H9 (cell line): ENCODE data around the gene DAPP1. TPM values are rescaled to one million over a fixed set of nuclear protein-coding genes. Genes with fewer than 3 reads are reported as not detected.

Experiments
- DNase-seq: peaks from one replicate; pipeline ENCODE4 v3.0.0-alpha.2; 2017
- H2AFZ ChIP-seq: one replicate; pipeline ENCODE4 v1.6.1; 2013; ENCODE audit warnings: mild to moderate bottlenecking, low read length, control low read depth, moderate library complexity
- H2AK5ac ChIP-seq: 2 replicates; pipeline ENCODE4 v1.6.1; 2013; ENCODE audit warnings: low read length, control low read depth, mixed read lengths; ENCODE audit not compliant: insufficient read length
- H2BK120ac ChIP-seq: one replicate; pipeline ENCODE4 v1.6.1; 2013; ENCODE audit warnings: low read depth, mild to moderate bottlenecking, low read length, control low read depth, inconsistent platforms; ENCODE audit not compliant: poor library complexity, severe bottlenecking
- H2BK12ac ChIP-seq: 2 replicates; pipeline ENCODE4 v1.6.1; 2013; ENCODE audit warnings: low read length, control low read depth, mixed read lengths, low read depth; ENCODE audit not compliant: insufficient read length
- H2BK15ac ChIP-seq: 2 replicates; pipeline ENCODE4 v1.6.1; 2013; ENCODE audit warnings: low read depth, low read length, control low read depth
- H2BK20ac ChIP-seq: one replicate; pipeline ENCODE4 v1.6.1; 2013; ENCODE audit warnings: low read depth, mild to moderate bottlenecking, low read length, control low read depth, inconsistent platforms; ENCODE audit not compliant: poor library complexity, severe bottlenecking
- H2BK5ac ChIP-seq: 2 replicates; pipeline ENCODE4 v1.6.1; 2013; ENCODE audit warnings: low read length, control low read depth, mixed read lengths; ENCODE audit not compliant: insufficient read length
- H3K14ac ChIP-seq: 2 replicates; pipeline ENCODE4 v1.6.1; 2013; ENCODE audit warnings: low read length, control low read depth; ENCODE audit not compliant: insufficient read depth
- H3K18ac ChIP-seq: 2 replicates; pipeline ENCODE4 v1.6.1; 2013; ENCODE audit warnings: low read depth, mild to moderate bottlenecking, mixed read lengths, low read length, control low read depth; ENCODE audit not compliant: insufficient read length
- H3K23ac ChIP-seq: 2 replicates; pipeline ENCODE4 v1.6.1; 2013; ENCODE audit warnings: low read length, control low read depth, mixed read lengths, low read depth; ENCODE audit not compliant: insufficient read length
- H3K23me2 ChIP-seq: 2 replicates; pipeline ENCODE4 v1.6.1; 2013; ENCODE audit warnings: low read depth, mild to moderate bottlenecking, mixed read lengths, low read length, control low read depth; ENCODE audit not compliant: insufficient read length, poor library complexity, severe bottlenecking
- H3K27ac ChIP-seq: 2 replicates; pipeline ENCODE4 v1.5.1; 2013; ENCODE audit warnings: low read length, control low read depth, mixed read lengths, low read depth; ENCODE audit not compliant: insufficient read length
- H3K27me3 ChIP-seq: 2 replicates; pipeline ENCODE4 v1.6.1; 2013; ENCODE audit warnings: low read length, control low read depth, inconsistent platforms; ENCODE audit not compliant: insufficient read depth
- H3K4ac ChIP-seq: 2 replicates; pipeline ENCODE4 v1.6.1; 2013; ENCODE audit warnings: low read depth, mild to moderate bottlenecking, control low read depth, inconsistent platforms, low read length, moderate library complexity
- H3K4me1 ChIP-seq: 2 replicates; pipeline ENCODE4 v1.6.1; 2013; ENCODE audit warnings: low read length, control low read depth, inconsistent platforms; ENCODE audit not compliant: insufficient read depth
- H3K4me2 ChIP-seq: 2 replicates; pipeline ENCODE4 v1.6.1; 2013; ENCODE audit warnings: low read length, control low read depth, mixed read lengths; ENCODE audit not compliant: insufficient read length, insufficient read depth
- H3K56ac ChIP-seq: 2 replicates; pipeline ENCODE4 v1.6.1; 2013; ENCODE audit warnings: low read depth, mild to moderate bottlenecking, mixed read lengths, low read length, control low read depth; ENCODE audit not compliant: insufficient read length
- H3K79me1 ChIP-seq: 2 replicates; pipeline ENCODE4 v1.6.1; 2013; ENCODE audit warnings: low read depth, mild to moderate bottlenecking, moderate library complexity, low read length, control low read depth, inconsistent platforms; ENCODE audit not compliant: insufficient read depth, poor library complexity, severe bottlenecking
- H3K79me2 ChIP-seq: 2 replicates; pipeline ENCODE4 v1.6.1; 2013; ENCODE audit warnings: low read length, control low read depth, inconsistent platforms; ENCODE audit not compliant: insufficient read depth
- H3K9ac ChIP-seq: 2 replicates; pipeline ENCODE4 v1.6.1; 2013; ENCODE audit warnings: low read length, control low read depth, mixed read lengths; ENCODE audit not compliant: insufficient read length; ENCODE audit errors: extremely low read depth
- H3K9me3 ChIP-seq: one replicate; pipeline ENCODE4 v1.6.1; 2013; ENCODE audit warnings: low read depth, low read length, inconsistent platforms; ENCODE audit not compliant: control insufficient read depth
- H3T11ph ChIP-seq: one replicate; pipeline ENCODE4 v1.6.1; 2013; ENCODE audit warnings: mild to moderate bottlenecking, low read length, control low read depth, inconsistent platforms
- H4K20me1 ChIP-seq: one replicate; pipeline ENCODE4 v1.6.1; 2013; ENCODE audit not compliant: control insufficient read depth, insufficient read length, insufficient read depth
- H4K5ac ChIP-seq: 2 replicates; pipeline ENCODE4 v1.6.1; 2013; ENCODE audit warnings: low read depth, mild to moderate bottlenecking, mixed read lengths, low read length, control low read depth; ENCODE audit not compliant: insufficient read length
- H4K8ac ChIP-seq: replicated peaks from 2 replicates; pipeline ENCODE4 v1.6.1; 2013; ENCODE audit warnings: low read length, control low read depth, mixed read lengths, low read depth; ENCODE audit not compliant: insufficient read length
- H4K91ac ChIP-seq: 2 replicates; pipeline ENCODE4 v1.6.1; 2013; ENCODE audit warnings: low read depth, mild to moderate bottlenecking, moderate library complexity, mixed read lengths, low read length, control low read depth; ENCODE audit not compliant: insufficient read length
- H3K27ac Mint-ChIP-seq, 3 experiments: 2 replicates in 2 of 3; 3 replicates in 1 of 3; pipeline ENCODE4 v1.8.0; 2020 to 2021; ENCODE audit warnings: mixed read lengths in 3 of 3, mild to moderate bottlenecking in 1 of 3, moderate library complexity in 1 of 3
- H3K27me3 Mint-ChIP-seq: 2 replicates; pipeline ENCODE4 v1.8.0; 2021; ENCODE audit warnings: low read depth, mild to moderate bottlenecking, moderate library complexity, mixed read lengths
- H3K36me3 Mint-ChIP-seq, 3 experiments: 2 replicates in 2 of 3; 3 replicates in 1 of 3; pipeline ENCODE4 v1.8.0; 2020 to 2021; ENCODE audit warnings: low read depth in 3 of 3, mixed read lengths in 3 of 3; ENCODE audit not compliant: insufficient read depth in 1 of 3
- H3K4me1 Mint-ChIP-seq, 2 experiments: 2 replicates each; pipeline ENCODE4 v1.8.0; 2020; ENCODE audit warnings: mixed read lengths in 2 of 2
- H3K4me3 Mint-ChIP-seq, 2 experiments: 2 replicates in 1 of 2; 3 replicates in 1 of 2; pipeline ENCODE4 v1.8.0; 2020 to 2021; ENCODE audit warnings: mild to moderate bottlenecking in 2 of 2, mixed read lengths in 2 of 2, moderate library complexity in 1 of 2
- H3K9me3 Mint-ChIP-seq, 2 experiments: 2 replicates in 1 of 2; 3 replicates in 1 of 2; pipeline ENCODE4 v1.8.0; 2020; ENCODE audit warnings: mild to moderate bottlenecking in 2 of 2, mixed read lengths in 2 of 2, moderate library complexity in 1 of 2
- WGBS: extraction: QIAGEN DNeasy Blood & Tissue Kit; methylation state at CpG from one replicate; pipeline ENCODE4 v1.1.7; 2013; ENCODE audit warnings: missing lambda C conversion rate, low lambda C conversion rate, mixed read lengths; ENCODE audit not compliant: insufficient read length; ENCODE audit errors: extremely low coverage; 5-methylcytosine and 5-hydroxymethylcytosine counted together
- total RNA-seq: library from RNA; stranded (reverse); gene quantifications from 2 replicates; pipeline ENCODE4 v1.2.1, GENCODE V29; 2021
- TF ChIP-seq, protein P1 (sequence below): fragments of 200-600 bp; sonication (generic); conservative IDR thresholded peaks from 3 replicates; pipeline ENCODE4 v1.8.0; 2021; ENCODE audit warnings: antibody characterized with exemption, mild to moderate bottlenecking

Gene DAPP1
- total RNA-seq, 1 experiment from 2014 or later, result not detected

DNA sequence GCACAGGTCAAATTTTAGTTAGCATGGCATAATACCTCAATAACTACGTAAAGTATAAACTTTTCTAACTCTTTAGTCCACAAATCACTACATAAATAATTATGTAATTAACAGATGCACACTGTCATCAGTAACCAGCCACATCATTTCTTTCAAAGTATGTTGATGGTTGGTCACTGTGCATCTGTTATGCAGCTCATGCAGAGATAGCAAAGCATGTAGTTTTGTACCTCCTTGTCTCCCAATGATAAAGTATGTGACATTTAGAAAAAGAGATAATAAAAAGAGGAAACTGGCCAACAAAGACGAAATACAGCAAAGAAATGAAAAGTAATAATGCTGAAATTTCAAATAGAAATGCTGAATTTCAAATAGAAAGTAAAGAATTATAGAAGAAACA is 74.7 kb downstream of the DAPP1 start:
- Histone ChIP-seq H3K23me2 (peaks cover 12% of the 10 kb centered on the region), H3K14ac (no peak overlapping the region), H3K4ac (no peak overlapping the region), H4K91ac (no peak overlapping the region), H3K9ac (no peak overlapping the region), H2BK20ac (no peak overlapping the region), H3K9me3 (no peaks in the 10 kb centered on the region), H3K27ac (no peak overlapping the region), H2AK5ac (no peak overlapping the region), H4K8ac (no peak overlapping the region), H3K79me2 (0 out of 2 replicates have a peak, but pooled peaks cover 1% of the 10 kb centered on the region), H2BK12ac (no peak overlapping the region), H2BK15ac (no peak overlapping the region), H3K23ac (no peak overlapping the region), H2AFZ (no peak overlapping the region), H4K20me1 (no peaks in the 10 kb centered on the region), H2BK5ac (no peak overlapping the region), H2BK120ac (no peak overlapping the region), H3K18ac (no peak overlapping the region), H3K79me1 (no peaks in the 10 kb centered on the region), H3K56ac (no peak overlapping the region), H3K27me3 (no peaks in the 10 kb centered on the region), H3K4me1 (no peaks in the 10 kb centered on the region), H3T11ph (no peak overlapping the region), H4K5ac (no peak overlapping the region), H3K4me2 (no peak overlapping the region)
- Mint-ChIP-seq H3K27ac (no peak overlapping the region), H3K9me3 (no peaks in the 10 kb centered on the region), H3K4me1 (peaks cover 8% of the 10 kb centered on the region in 2 experiments), H3K36me3 (no peaks in the 10 kb centered on the region), H3K4me3 (no peak overlapping the region), H3K27me3 (no peaks in the 10 kb centered on the region)
- TF ChIP-seq, protein P1, sequence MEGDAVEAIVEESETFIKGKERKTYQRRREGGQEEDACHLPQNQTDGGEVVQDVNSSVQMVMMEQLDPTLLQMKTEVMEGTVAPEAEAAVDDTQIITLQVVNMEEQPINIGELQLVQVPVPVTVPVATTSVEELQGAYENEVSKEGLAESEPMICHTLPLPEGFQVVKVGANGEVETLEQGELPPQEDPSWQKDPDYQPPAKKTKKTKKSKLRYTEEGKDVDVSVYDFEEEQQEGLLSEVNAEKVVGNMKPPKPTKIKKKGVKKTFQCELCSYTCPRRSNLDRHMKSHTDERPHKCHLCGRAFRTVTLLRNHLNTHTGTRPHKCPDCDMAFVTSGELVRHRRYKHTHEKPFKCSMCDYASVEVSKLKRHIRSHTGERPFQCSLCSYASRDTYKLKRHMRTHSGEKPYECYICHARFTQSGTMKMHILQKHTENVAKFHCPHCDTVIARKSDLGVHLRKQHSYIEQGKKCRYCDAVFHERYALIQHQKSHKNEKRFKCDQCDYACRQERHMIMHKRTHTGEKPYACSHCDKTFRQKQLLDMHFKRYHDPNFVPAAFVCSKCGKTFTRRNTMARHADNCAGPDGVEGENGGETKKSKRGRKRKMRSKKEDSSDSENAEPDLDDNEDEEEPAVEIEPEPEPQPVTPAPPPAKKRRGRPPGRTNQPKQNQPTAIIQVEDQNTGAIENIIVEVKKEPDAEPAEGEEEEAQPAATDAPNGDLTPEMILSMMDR, result no peak
- no CpG with 5 or more reads among the region's 2 CpGs for WGBS
- no peak for DNase-seq
